Measurements from ENCODE around the gene EID2B.

The EID2B gene

GRCh38 chr19:39533003-39533512 lies 406 bp upstream of the EID2B start:
- no peak for DNase-seq (ENCODE audit: low read depth in 2 of 2)

- no peak for DNase-seq (ENCODE audit: low read depth in 2 of 2)
These were observed 819 bp downstream of the EID2B start for GRCh38 chr19:39531834-39532232.

GRCh38 chr19:39525205-39525604 lies 7.4 kb downstream of the EID2B start:
- no peak for DNase-seq (ENCODE audit: low read depth in 2 of 2)

- DNase-seq (ENCODE audit: low read depth in 2 of 2) = no peak
These were observed 8.2 kb downstream of the EID2B start for GRCh38 chr19:39524495-39524894.

- no peak for DNase-seq (ENCODE audit: low read depth in 2 of 2)
These were observed 11.8 kb downstream of the EID2B start for GRCh38 chr19:39520541-39521484.

- no peak for DNase-seq (ENCODE audit: low read depth in 2 of 2)
These were observed 13.7 kb downstream of the EID2B start for GRCh38 chr19:39518975-39519374.

GRCh38 chr19:39518458-39518857 lies 14.2 kb downstream of the EID2B start:
- no peak for DNase-seq (ENCODE audit: low read depth in 2 of 2)

- DNase-seq (ENCODE audit: low read depth in 2 of 2) = no peak
These were observed 15.2 kb downstream of the EID2B start for GRCh38 chr19:39517432-39517831.

- no peak for DNase-seq (ENCODE audit: low read depth in 2 of 2)
These were observed 16.4 kb downstream of the EID2B start for GRCh38 chr19:39516270-39516669.

- no peak for DNase-seq (ENCODE audit: low read depth in 2 of 2)
These were observed 17.0 kb downstream of the EID2B start for GRCh38 chr19:39515551-39516191.

GRCh38 chr19:39514840-39515550 lies 17.7 kb downstream of the EID2B start, which contains the start of gene SELENOV:
Gene SELENOV, plus strand, starts transcription at chr19:39515139. Its CDS starts 74 bp downstream, at chr19:39515213.
- DNase-seq (ENCODE audit: low read depth in 2 of 2) = no peak

- DNase-seq (ENCODE audit: low read depth in 2 of 2) = no peak
These were observed 19.7 kb downstream of the EID2B start for GRCh38 chr19:39512988-39513387.

GRCh38 chr19:39509233-39509632 lies 23.4 kb downstream of the EID2B start:
- DNase-seq (ENCODE audit: low read depth in 2 of 2) = no peak

- DNase-seq (ENCODE audit: low read depth in 2 of 2) = no peak
These were observed 24.0 kb downstream of the EID2B start for GRCh38 chr19:39508629-39509028.

GRCh38 chr19:39507715-39508364 lies 24.8 kb downstream of the EID2B start:
- no peak for DNase-seq (ENCODE audit: low read depth in 2 of 2)

- peak; percentile 58 to 67 for DNase-seq (ENCODE audit: low read depth in 2 of 2)
These were observed 25.5 kb downstream of the EID2B start for GRCh38 chr19:39506944-39507714.

GRCh38 chr19:39506598-39506943 lies 26.1 kb downstream of the EID2B start:
- DNase-seq (ENCODE audit: low read depth in 2 of 2) = no peak

- DNase-seq (ENCODE audit: low read depth in 2 of 2) = peak; percentile 69 to 74
These were observed 29.8 kb downstream of the EID2B start for GRCh38 chr19:39502640-39503417.

- no peak for DNase-seq (ENCODE audit: low read depth in 2 of 2)
These were observed 31.3 kb downstream of the EID2B start for GRCh38 chr19:39501340-39501739.

- no peak for DNase-seq (ENCODE audit: low read depth in 2 of 2)
These were observed 32.1 kb downstream of the EID2B start for GRCh38 chr19:39500543-39500942.

Data from stimulated activated CD8-positive, alpha-beta memory T cell treated with anti-CD3 and anti-CD28 coated beads, Interleukin-15, amount 100 ng/mL, for 48 hours (primary cell).